HG03139 (cell line): ENCODE data around the gene PMAIP1.

Experiments
- ATAC-seq: cut with Tn5 transposase; IDR thresholded peaks from one replicate; pipeline ENCODE4 v1.9.1; 2021; ENCODE audit not compliant: unreplicated experiment

Gene PMAIP1

GRCh38 chr18:59911600-59911999 is 11.8 kb downstream of the PMAIP1 start:
- ATAC-seq, result no peak

- no peak for ATAC-seq
Observed at GRCh38 chr18:59912007-59912550, 12.3 kb downstream of the PMAIP1 start.

- no peak for ATAC-seq
Observed at GRCh38 chr18:59915606-59916005, 15.8 kb downstream of the PMAIP1 start.

GRCh38 chr18:59916746-59917145 is 16.9 kb downstream of the PMAIP1 start:
- ATAC-seq, result no peak

GRCh38 chr18:59917422-59917821 is 17.6 kb downstream of the PMAIP1 start:
- no peak for ATAC-seq

- peak; percentile 50 for ATAC-seq
Observed at GRCh38 chr18:59918320-59918755, 18.5 kb downstream of the PMAIP1 start.

GRCh38 chr18:59918997-59919396 is 19.2 kb downstream of the PMAIP1 start:
- no peak for ATAC-seq

GRCh38 chr18:59921384-59921891 is 21.6 kb downstream of the PMAIP1 start:
- ATAC-seq, result peak; percentile 35

GRCh38 chr18:59923539-59924196 is 23.9 kb downstream of the PMAIP1 start:
- ATAC-seq, result peak; percentile 26

GRCh38 chr18:59926131-59926530 is 26.3 kb downstream of the PMAIP1 start:
- ATAC-seq, result no peak

- peak; percentile 61 for ATAC-seq
Observed at GRCh38 chr18:59927246-59927825, 27.5 kb downstream of the PMAIP1 start.

- no peak for ATAC-seq
Observed at GRCh38 chr18:59928201-59928600, 28.4 kb downstream of the PMAIP1 start.

- no peak for ATAC-seq
Observed at GRCh38 chr18:59929621-59930295, 30.0 kb downstream of the PMAIP1 start.

- no peak for ATAC-seq
Observed at GRCh38 chr18:59932401-59932800, 32.6 kb downstream of the PMAIP1 start.

- ATAC-seq, result no peak
Observed at GRCh38 chr18:59938676-59939075, 38.9 kb downstream of the PMAIP1 start.

GRCh38 chr18:59939127-59939526 is 39.3 kb downstream of the PMAIP1 start:
- no peak for ATAC-seq

GRCh38 chr18:59940068-59940467 is 40.3 kb downstream of the PMAIP1 start:
- no peak for ATAC-seq

- no peak for ATAC-seq
Observed at GRCh38 chr18:59941331-59941730, 41.5 kb downstream of the PMAIP1 start.

GRCh38 chr18:59942601-59943000 is 42.8 kb downstream of the PMAIP1 start:
- ATAC-seq, result no peak

GRCh38 chr18:59945544-59945943 is 45.7 kb downstream of the PMAIP1 start:
- no peak for ATAC-seq

- ATAC-seq, result no peak
Observed at GRCh38 chr18:59950215-59950944, 50.6 kb downstream of the PMAIP1 start.
